GM23338 (cell line): Measurements from ENCODE around the gene ROBO1.

Experiments
- EZH2 ChIP-seq: fragments of 200-600 bp; sonication (generic); IDR thresholded peaks from one replicate; pipeline ENCODE4 v1.8.0; 2017; ENCODE audit warnings: antibody characterized with exemption, mild to moderate bottlenecking, low read depth; ENCODE audit not compliant: unreplicated experiment
- JUNB ChIP-seq: IDR thresholded peaks from one replicate; pipeline ENCODE4 v1.6.1; 2016; ENCODE audit warnings: antibody characterized with exemption; ENCODE audit not compliant: unreplicated experiment
- TF ChIP-seq, protein P1 (sequence below), 2 experiments: fragments of 200-600 bp in 1 of 2; sonication (generic) in 1 of 2; conservative IDR thresholded peaks; 2 replicates each; pipeline versions ENCODE4 v1.5.1 to v1.6.1; 2016 to 2017; ENCODE audit warnings: antibody characterized with exemption in 2 of 2, low read depth in 2 of 2, mild to moderate bottlenecking in 2 of 2, moderate library complexity in 1 of 2
- TF ChIP-seq, protein P2 (sequence below): IDR thresholded peaks from one replicate; pipeline ENCODE4 v1.6.1; 2018; ENCODE audit warnings: antibody characterized with exemption; ENCODE audit not compliant: unreplicated experiment

DNA sequence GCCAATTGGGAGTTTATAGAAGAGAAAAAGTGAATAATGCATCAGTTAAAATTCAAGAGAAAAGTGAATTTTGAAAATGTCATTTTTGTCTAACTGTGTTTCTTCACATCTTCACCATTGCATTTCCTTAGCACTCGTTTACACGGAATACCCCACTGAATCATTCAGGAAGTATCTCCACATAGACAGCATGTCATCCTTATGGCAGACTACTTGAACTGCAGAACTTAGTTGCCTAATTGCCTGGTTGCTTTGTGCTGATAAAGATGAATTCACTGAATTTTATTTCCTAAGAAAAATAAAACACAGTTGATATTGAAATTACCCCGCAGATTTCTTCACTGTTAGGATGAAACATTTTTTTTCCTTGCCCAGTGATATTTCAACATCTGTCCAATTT, 627.1 kb downstream of the ROBO1 start:
- TF ChIP-seq, protein P1, sequence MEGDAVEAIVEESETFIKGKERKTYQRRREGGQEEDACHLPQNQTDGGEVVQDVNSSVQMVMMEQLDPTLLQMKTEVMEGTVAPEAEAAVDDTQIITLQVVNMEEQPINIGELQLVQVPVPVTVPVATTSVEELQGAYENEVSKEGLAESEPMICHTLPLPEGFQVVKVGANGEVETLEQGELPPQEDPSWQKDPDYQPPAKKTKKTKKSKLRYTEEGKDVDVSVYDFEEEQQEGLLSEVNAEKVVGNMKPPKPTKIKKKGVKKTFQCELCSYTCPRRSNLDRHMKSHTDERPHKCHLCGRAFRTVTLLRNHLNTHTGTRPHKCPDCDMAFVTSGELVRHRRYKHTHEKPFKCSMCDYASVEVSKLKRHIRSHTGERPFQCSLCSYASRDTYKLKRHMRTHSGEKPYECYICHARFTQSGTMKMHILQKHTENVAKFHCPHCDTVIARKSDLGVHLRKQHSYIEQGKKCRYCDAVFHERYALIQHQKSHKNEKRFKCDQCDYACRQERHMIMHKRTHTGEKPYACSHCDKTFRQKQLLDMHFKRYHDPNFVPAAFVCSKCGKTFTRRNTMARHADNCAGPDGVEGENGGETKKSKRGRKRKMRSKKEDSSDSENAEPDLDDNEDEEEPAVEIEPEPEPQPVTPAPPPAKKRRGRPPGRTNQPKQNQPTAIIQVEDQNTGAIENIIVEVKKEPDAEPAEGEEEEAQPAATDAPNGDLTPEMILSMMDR (conservative IDR thresholded peaks at IDR 0.05; ENCODE audit: low read depth in 2 of 2): no peak
- TF ChIP-seq, protein P2, sequence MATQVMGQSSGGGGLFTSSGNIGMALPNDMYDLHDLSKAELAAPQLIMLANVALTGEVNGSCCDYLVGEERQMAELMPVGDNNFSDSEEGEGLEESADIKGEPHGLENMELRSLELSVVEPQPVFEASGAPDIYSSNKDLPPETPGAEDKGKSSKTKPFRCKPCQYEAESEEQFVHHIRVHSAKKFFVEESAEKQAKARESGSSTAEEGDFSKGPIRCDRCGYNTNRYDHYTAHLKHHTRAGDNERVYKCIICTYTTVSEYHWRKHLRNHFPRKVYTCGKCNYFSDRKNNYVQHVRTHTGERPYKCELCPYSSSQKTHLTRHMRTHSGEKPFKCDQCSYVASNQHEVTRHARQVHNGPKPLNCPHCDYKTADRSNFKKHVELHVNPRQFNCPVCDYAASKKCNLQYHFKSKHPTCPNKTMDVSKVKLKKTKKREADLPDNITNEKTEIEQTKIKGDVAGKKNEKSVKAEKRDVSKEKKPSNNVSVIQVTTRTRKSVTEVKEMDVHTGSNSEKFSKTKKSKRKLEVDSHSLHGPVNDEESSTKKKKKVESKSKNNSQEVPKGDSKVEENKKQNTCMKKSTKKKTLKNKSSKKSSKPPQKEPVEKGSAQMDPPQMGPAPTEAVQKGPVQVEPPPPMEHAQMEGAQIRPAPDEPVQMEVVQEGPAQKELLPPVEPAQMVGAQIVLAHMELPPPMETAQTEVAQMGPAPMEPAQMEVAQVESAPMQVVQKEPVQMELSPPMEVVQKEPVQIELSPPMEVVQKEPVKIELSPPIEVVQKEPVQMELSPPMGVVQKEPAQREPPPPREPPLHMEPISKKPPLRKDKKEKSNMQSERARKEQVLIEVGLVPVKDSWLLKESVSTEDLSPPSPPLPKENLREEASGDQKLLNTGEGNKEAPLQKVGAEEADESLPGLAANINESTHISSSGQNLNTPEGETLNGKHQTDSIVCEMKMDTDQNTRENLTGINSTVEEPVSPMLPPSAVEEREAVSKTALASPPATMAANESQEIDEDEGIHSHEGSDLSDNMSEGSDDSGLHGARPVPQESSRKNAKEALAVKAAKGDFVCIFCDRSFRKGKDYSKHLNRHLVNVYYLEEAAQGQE: no peak
- TF ChIP-seq EZH2 (no peak), JUNB (no peak)
